T-helper 1 cell treated with Interleukin-12 subunit alpha and Interleukin-12 subunit beta and Interleukin-4 antibody, amounts not matched to agents 30 μg/mL and 1 μg/mL, for 36 hours (primary cell): ENCODE results near the gene CRLF2.
A peak's percentile ranks its signal among the peaks of the same experiment; 100 is the strongest.
"Not testable (repeated sequence)": the region's sequence is repeated elsewhere in the genome, so short reads cannot be mapped to it uniquely, and the experiment has no call there.

ENCODE experiments used
- H3K27ac Mint-ChIP-seq: one replicate; pipeline ENCODE4 v1.8.0; 2021; ENCODE audit warnings: mild to moderate bottlenecking, mixed read lengths
- H3K27me3 Mint-ChIP-seq: one replicate; pipeline ENCODE4 v1.8.0; 2021; ENCODE audit warnings: low read depth, mixed read lengths
- H3K36me3 Mint-ChIP-seq: one replicate; pipeline ENCODE4 v1.8.0; 2021; ENCODE audit warnings: low read depth, mixed read lengths
- H3K4me1 Mint-ChIP-seq: one replicate; pipeline ENCODE4 v1.8.0; 2021; ENCODE audit warnings: low read depth, mixed read lengths
- H3K4me3 Mint-ChIP-seq: one replicate; pipeline ENCODE4 v1.8.0; 2021; ENCODE audit warnings: mild to moderate bottlenecking, moderate library complexity, mixed read lengths
- H3K9me3 Mint-ChIP-seq: one replicate; pipeline ENCODE4 v1.8.0; 2021; ENCODE audit warnings: mixed read lengths

The CRLF2 gene, protein sequence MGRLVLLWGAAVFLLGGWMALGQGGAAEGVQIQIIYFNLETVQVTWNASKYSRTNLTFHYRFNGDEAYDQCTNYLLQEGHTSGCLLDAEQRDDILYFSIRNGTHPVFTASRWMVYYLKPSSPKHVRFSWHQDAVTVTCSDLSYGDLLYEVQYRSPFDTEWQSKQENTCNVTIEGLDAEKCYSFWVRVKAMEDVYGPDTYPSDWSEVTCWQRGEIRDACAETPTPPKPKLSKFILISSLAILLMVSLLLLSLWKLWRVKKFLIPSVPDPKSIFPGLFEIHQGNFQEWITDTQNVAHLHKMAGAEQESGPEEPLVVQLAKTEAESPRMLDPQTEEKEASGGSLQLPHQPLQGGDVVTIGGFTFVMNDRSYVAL

GRCh38 chrX:1212532-1212931 is at the start of gene CRLF2:
TSS of gene CRLF2 (minus strand) at chrX:1212649. CDS start at chrX:1212634, 15 bp downstream.
- peaks cover 3% of the 10 kb centered on the region for H3K27me3 Mint-ChIP-seq
- H3K9me3 Mint-ChIP-seq, result peaks cover 11% of the 10 kb centered on the region
- peaks cover 35% of the 10 kb centered on the region for H3K4me1 Mint-ChIP-seq
- peak within 1 kb of the TSS; percentile 95 for H3K27ac Mint-ChIP-seq
- H3K36me3 Mint-ChIP-seq, result peaks cover 18% of the 10 kb centered on the region
- H3K4me3 Mint-ChIP-seq, result peak within 1 kb of the TSS; percentile 88

DNA sequence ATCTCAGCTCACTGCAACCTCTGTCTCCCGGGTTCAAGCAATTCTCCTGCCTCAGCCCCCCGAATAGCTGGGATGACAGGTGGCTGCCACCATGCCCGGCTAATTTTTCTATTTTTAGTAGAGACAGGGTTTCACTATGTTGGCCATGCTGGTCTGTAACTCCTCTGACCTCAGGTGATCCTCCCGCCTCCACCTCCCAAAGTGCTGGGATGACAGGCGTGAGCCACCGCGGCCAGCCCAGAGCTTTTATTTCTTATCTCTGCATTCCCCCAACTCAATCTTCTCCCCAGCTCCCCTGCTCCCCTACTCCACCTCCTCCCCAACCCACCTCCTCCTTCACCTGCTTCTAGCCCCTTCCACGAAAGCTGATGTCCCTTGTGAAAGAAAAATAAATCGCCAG is 49.3 kb upstream of the CRLF2 start:
- not testable (repeated sequence) for H3K36me3 Mint-ChIP-seq, H3K4me1 Mint-ChIP-seq, H3K4me3 Mint-ChIP-seq, H3K27me3 Mint-ChIP-seq, H3K27ac Mint-ChIP-seq, H3K9me3 Mint-ChIP-seq

DNA sequence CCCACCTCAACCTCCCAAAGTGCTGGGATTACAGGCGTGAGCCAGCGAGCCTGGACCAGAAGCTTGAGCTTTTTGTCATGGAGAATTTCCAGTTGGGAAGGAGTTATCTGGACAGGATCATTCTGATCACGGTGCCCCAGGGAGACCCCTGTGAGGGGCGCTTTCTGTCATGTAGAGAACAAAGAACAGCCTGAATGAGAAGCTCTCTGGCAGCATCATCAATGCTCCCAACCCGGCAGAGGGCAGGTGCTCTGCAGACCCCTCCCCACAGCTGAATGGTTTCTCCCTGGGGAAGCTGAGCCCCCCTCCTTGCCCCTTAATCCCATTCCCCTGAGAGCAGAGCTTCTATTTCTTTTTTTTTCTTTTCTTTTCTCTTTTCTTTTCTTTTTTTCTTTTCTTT is 48.8 kb upstream of the CRLF2 start:
- no peaks in the 10 kb centered on the region for H3K36me3 Mint-ChIP-seq
- no peaks in the 10 kb centered on the region for H3K9me3 Mint-ChIP-seq
- no peak overlapping the region for H3K4me3 Mint-ChIP-seq
- H3K4me1 Mint-ChIP-seq, result no peaks in the 10 kb centered on the region
- no peaks in the 10 kb centered on the region for H3K27me3 Mint-ChIP-seq
- no peak overlapping the region for H3K27ac Mint-ChIP-seq

GRCh38 chrX:1252861-1253260 is 40.4 kb upstream of the CRLF2 start:
- H3K9me3 Mint-ChIP-seq, result peaks cover 7% of the 10 kb centered on the region

GRCh38 chrX:1249101-1249887 is 36.8 kb upstream of the CRLF2 start:
- Mint-ChIP-seq H3K9me3 (peaks cover 7% of the 10 kb centered on the region), H3K27ac (peak overlapping the region; percentile 78), H3K4me1 (peaks cover 25% of the 10 kb centered on the region), H3K27me3 (no peaks in the 10 kb centered on the region), H3K36me3 (no peaks in the 10 kb centered on the region), H3K4me3 (peak overlapping the region; percentile 28)

More at GRCh38 chrX:1252861-1253260, 40.4 kb upstream of the CRLF2 start:
- no peak overlapping the region for H3K4me3 Mint-ChIP-seq
- H3K27me3 Mint-ChIP-seq, result no peaks in the 10 kb centered on the region
- no peak overlapping the region for H3K27ac Mint-ChIP-seq
- no peaks in the 10 kb centered on the region for H3K36me3 Mint-ChIP-seq
- H3K4me1 Mint-ChIP-seq, result peaks cover 16% of the 10 kb centered on the region

- Mint-ChIP-seq H3K27me3 (no peaks in the 10 kb centered on the region), H3K9me3 (peaks cover 4% of the 10 kb centered on the region), H3K4me1 (peaks cover 32% of the 10 kb centered on the region), H3K4me3 (no peak overlapping the region), H3K27ac (peak overlapping the region; percentile 57), H3K36me3 (no peaks in the 10 kb centered on the region)
Measured at GRCh38 chrX:1248331-1249061, 36.0 kb upstream of the CRLF2 start.

GRCh38 chrX:1246816-1247215 is 34.4 kb upstream of the CRLF2 start:
- peaks cover 34% of the 10 kb centered on the region for H3K4me1 Mint-ChIP-seq
- H3K36me3 Mint-ChIP-seq, result no peaks in the 10 kb centered on the region
- peak overlapping the region; percentile 74 for H3K27ac Mint-ChIP-seq
- H3K27me3 Mint-ChIP-seq, result no peaks in the 10 kb centered on the region
- peak overlapping the region; percentile 65 for H3K4me3 Mint-ChIP-seq
- peaks cover 4% of the 10 kb centered on the region for H3K9me3 Mint-ChIP-seq

DNA sequence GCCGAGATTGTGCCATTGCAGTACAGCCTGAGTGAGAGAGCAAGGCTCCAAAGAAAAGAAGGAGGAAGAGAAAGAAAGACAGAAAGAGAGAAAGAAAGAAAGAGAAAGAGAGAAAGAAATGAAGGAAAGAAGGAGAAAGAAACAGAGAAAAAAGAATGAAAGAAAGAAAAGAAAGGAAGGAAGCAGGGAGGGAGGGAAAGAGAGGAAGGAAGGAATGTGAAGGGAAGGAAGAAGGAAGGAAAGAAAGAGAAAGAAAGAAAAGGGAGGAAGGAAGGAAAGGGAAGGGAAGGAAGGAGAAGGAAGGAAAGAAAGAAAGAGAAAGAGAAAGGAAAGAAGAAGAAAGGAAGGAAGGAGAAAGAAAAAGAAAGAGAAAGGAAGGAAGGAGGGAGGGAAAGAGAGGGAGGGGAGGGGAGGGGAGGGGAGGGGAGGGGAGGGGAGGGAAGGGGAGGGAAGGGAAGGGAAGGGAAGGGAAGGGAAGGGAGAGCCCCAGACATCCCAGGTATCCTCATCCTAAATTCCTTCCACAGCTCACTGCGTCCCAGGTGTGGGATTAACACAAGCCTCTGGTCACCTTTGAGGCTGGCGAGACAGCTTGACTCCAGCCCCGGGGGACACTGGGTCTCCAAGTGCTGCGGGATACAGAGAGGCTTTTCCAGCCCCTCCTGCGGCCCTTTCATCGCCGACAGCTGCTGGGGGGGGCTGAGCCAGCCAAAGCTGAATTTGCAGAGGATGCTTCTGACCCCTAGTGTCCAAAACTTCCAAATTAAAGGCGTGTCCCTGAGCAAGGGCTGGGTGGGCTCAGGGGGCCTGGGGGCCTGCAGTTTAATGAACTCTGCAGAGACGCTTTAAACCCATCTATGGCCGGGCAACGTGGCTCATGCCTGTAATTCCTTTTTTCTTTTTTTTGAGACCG is 32.0 kb upstream of the CRLF2 start:
- H3K4me1 Mint-ChIP-seq, result peaks cover 26% of the 10 kb centered on the region
- H3K36me3 Mint-ChIP-seq, result no peaks in the 10 kb centered on the region
- peak overlapping the region; percentile 61 for H3K27ac Mint-ChIP-seq
- peak overlapping the region; percentile 61 for H3K4me3 Mint-ChIP-seq
- no peaks in the 10 kb centered on the region for H3K9me3 Mint-ChIP-seq
- no peaks in the 10 kb centered on the region for H3K27me3 Mint-ChIP-seq

GRCh38 chrX:1242891-1243402 is 30.5 kb upstream of the CRLF2 start:
- Mint-ChIP-seq H3K4me3 (peak overlapping the region; percentile 12), H3K4me1 (peaks cover 20% of the 10 kb centered on the region), H3K9me3 (no peaks in the 10 kb centered on the region), H3K36me3 (no peaks in the 10 kb centered on the region), H3K27me3 (no peaks in the 10 kb centered on the region), H3K27ac (peak overlapping the region; percentile 81)

DNA sequence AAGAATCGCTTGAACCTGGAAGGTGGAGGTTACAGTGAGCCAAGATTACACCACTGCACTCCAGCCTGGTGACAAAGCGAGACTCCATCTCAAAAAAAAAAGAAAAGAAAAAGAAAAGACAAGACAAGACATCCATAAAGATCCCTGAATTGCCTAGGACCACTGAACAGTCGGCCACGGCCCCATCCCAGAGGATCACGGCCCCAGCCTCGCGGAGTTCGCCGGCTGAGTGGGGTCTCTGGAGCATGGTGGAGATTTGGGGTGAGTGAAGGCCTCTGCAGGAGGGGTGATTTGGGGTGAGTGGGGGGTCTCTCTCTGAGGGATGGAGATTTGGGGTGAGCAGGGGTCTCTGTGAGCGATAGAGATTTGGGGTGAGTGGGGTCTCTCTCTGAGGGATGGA is 28.1 kb upstream of the CRLF2 start:
- H3K4me1 Mint-ChIP-seq, result peaks cover 12% of the 10 kb centered on the region
- H3K4me3 Mint-ChIP-seq, H3K9me3 Mint-ChIP-seq, H3K36me3 Mint-ChIP-seq, H3K27me3 Mint-ChIP-seq: not testable (repeated sequence)
- H3K27ac Mint-ChIP-seq, result peak overlapping the region; percentile 45

DNA sequence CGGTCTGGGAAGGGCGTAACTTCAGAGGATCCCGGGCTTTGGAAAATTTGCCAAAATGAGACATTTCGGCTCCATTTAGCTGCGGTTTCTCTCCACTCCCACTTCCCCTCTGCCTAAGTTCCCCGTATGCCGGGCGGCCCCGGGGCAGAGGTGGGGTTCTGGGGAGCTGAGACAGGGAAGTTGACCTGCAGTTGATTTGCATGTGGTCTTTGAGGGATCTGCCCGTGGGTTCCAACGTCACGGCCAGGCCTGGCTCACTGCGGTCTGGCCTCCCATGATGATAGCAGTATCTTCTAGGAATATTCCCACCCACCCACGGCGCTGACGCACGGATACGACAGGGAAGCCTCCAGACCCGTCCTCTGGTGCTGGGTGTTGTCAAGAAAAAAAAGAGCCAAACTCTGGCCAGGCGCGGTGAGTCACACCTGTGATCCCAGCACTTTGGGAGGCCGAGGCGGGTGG is 27.3 kb upstream of the CRLF2 start:
- H3K9me3 Mint-ChIP-seq, result no peaks in the 10 kb centered on the region
- no peaks in the 10 kb centered on the region for H3K27me3 Mint-ChIP-seq
- peaks cover 11% of the 10 kb centered on the region for H3K4me1 Mint-ChIP-seq
- no peak overlapping the region for H3K4me3 Mint-ChIP-seq
- H3K27ac Mint-ChIP-seq, result no peak overlapping the region
- no peaks in the 10 kb centered on the region for H3K36me3 Mint-ChIP-seq

- H3K27ac Mint-ChIP-seq, result no peak overlapping the region
- peaks cover 22% of the 10 kb centered on the region for H3K9me3 Mint-ChIP-seq
- H3K36me3 Mint-ChIP-seq, result no peaks in the 10 kb centered on the region
- peaks cover 5% of the 10 kb centered on the region for H3K4me1 Mint-ChIP-seq
- H3K27me3 Mint-ChIP-seq, result peaks cover 4% of the 10 kb centered on the region
- H3K4me3 Mint-ChIP-seq, result no peak overlapping the region
Measured at GRCh38 chrX:1231850-1232465, 19.5 kb upstream of the CRLF2 start.

DNA sequence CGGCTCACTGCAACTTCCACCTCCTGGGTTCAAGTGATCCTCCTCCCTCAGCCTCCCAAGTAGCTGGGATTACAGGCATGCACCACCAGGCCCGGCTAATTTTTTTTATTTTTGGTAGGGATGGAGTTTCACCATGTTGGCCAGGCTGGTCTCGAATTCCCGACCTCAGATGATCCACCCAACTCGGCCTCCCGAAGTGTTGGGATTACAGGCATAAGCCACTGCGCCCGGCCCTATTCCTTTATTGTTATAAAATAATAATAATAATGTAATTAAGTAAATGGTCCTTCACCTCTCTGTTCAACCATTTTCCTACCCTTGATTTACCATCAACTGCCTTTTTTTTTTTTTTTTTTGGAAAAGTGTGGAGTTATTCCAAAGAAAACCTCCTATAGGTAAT is 15.7 kb upstream of the CRLF2 start:
- H3K4me1 Mint-ChIP-seq, H3K4me3 Mint-ChIP-seq, H3K27me3 Mint-ChIP-seq, H3K27ac Mint-ChIP-seq, H3K36me3 Mint-ChIP-seq: not testable (repeated sequence)
- peaks cover 34% of the 10 kb centered on the region for H3K9me3 Mint-ChIP-seq
